HG03064 (cell line): Measurements from ENCODE around the gene USP14.
A peak's percentile ranks its signal among the peaks of the same experiment; 100 is the strongest.
"Not testable (repeated sequence)": the region's sequence is repeated elsewhere in the genome, so short reads cannot be mapped to it uniquely, and the experiment has no call there.

Source experiments
- ATAC-seq: cut with Tn5 transposase; IDR thresholded peaks from one replicate; pipeline ENCODE4 v1.9.1; 2021; ENCODE audit warnings: low read depth; ENCODE audit not compliant: unreplicated experiment

Gene USP14

DNA sequence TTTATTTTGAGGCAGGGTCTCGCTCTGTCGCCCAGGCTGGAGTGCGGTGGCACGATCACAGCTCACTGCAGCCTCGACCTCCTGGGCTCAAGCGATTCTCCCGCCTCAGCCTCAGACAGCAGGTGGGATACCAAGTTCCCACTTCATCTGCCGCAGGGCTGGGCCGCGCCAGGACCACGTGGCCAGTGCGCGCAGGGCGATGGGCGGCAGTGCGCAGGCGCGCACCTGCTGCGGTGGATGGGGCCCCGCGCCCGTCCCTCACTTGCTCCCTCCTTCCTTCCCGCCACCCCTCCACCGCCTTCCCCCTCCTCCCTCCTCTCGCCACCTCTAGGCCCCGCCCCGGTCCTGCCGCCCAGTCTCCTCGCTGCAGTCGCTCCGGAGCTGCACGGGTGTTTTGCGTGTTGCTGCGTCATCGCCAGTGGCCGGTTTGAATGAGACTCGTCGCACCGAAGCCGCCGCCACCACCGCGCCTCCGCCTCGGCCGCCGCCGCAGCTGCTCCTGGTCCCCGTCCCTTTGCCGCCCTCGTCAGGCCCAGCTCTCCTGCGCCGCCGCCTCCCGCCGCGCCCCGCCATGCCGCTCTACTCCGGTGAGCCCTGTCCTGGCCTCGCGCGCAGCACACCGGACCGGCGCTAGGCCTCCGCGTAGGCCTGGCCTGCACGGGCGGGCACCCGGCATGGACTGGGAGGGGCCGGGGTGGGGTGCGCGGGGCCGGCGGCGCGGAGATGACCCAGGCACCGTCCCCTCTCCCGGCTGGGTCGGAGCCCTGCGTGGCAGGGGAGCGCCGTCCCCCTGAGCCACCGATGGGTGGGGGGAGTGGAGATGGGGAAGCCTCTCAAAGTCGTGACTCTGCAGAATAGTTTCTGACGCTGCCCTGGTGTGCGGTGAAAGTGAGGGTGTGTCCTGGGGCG is at the start of gene USP14:
USP14 (plus strand) TSS at position 430 of the 909 bp plus-strand sequence; CDS start at position 572, 142 bp downstream.
- peak; percentile 91 for ATAC-seq

DNA sequence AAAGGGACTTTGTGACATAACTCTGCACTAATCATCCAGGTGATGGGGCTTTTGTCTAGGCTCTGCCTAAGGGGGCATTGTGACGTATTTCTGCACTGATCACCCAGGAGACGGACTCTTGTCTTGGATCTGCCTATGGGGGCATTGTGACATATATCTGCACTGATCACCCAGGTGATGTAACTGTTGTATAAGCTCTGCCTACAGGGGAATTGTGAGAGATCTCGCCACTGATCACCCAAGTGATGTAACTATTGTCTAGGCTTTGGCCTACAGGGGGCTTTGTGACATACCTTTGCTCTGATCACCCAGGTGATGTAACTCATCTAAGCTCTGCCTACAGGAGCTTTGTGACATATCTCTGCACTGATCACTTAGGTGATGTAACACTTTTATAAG is 49.7 kb upstream of the USP14 start:
- ATAC-seq = peak; percentile 12

DNA sequence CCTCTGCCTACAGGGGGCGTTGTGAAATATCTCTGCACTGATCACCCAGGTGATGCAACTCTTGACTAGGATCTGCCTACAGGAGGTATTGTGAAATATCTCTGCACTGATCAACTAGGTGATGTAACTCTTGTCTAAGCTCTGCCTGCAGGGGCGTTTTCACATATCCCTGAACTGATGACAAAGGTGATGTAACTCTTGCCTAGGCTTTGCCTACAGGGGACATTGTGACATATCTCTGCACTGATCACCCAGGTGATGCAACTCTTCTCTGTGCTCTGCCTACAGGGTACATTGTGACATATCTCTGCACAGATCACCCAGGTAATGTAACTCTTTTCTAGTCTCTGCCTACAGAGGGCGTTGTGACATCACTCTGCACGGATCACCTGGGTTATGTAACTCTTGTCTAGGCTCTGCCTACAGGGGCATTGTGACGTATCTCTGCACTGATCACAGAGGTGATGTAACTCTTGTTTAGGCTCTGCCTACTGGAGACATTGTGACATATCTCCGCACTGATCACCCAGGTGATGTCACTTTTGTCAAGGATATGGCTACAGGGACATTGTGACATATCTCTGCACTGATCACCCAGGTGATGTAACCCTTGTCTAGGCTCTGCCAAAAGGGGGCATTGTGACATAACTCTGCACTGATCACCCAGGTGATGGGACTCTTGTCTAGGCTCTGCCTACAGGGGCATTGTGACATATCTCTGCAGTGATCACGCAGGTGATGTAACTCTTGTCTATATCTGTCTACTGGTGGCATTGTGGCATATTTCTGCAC is 49.0 kb upstream of the USP14 start:
- ATAC-seq = not testable (repeated sequence)

- ATAC-seq = not testable (repeated sequence)
These were observed 48.5 kb upstream of the USP14 start for GRCh38 chr18:109922-110261.

DNA sequence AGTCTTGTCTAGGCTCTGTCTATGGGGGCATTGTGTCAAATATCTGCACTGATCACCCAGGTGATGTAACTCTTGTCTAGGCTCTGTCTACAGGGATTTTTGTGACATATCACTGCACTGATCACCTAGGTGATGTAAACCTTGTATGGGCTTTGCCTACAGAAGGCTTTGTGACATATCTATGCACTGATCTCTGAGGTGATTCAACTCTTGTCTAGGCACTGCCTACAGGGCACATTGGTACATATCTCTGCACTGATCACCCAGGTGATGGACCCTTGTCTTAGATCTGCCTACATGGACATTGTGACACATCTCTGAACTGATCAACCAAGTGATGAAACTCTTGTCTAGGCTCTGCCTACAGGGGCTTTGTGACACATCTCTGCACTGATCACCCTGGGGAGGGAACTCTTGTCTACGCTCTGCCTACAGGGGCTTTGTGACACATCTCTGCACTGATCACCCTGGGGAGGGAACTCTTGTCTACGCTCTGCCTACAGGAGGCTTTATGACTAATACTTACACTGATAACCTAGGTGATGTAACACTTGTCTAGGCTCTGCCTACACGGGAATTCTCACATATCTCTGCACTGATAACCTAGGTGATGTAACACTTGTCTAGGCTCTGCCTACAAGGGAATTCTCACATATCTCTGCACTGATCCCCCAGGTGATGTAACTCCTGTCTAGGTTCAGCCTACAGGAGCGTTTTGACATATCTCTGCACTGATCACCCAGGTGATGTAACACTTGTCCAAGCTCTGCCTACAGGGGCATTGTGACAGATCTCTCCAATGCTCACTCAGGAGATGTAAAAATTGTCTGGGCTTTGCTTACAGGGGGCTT is 47.8 kb upstream of the USP14 start:
- not testable (repeated sequence) for ATAC-seq

DNA sequence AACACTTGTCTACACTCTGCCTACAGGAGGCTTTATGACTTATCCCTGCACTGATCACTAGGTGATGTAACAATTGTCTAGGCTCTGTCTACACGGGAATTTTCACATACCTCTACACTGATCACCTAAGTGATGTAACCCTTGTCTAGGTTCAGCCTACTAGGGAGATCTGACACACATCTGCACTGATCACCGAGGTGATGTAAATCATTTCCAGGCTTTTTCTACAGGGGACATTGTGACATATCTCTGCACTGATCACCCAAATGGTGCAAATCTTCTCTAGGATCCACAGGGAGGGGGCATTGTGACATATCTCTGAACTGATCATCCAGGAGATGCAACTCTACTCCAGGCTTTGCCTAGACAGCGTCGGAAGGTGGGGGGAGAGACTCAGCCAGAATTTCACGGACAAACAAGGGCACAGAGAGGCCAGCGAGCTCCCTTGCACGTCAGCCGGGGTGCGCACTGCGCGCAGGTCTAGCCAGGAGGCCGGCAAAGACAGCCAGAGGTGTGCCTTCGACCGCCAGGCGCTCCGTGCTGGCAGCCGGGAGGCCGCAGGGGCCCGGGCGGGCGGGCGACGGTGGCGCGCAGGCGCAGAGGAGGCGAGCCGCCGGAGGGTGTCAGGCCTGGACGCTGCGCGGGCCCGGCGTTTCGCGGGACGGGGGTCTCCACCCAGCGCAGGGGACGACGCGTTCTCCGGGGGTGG is 46.9 kb upstream of the USP14 start:
- no peak for ATAC-seq

- not testable (repeated sequence) for ATAC-seq
These were observed 46.2 kb upstream of the USP14 start for GRCh38 chr18:112015-112733.

GRCh38 chr18:120539-121260 is 37.7 kb upstream of the USP14 start:
- ATAC-seq = not testable (repeated sequence)

GRCh38 chr18:135045-135444 is 23.3 kb upstream of the USP14 start:
- no peak for ATAC-seq

- ATAC-seq = no peak
These were observed 21.9 kb upstream of the USP14 start for GRCh38 chr18:136433-136832.

GRCh38 chr18:137327-137726 is 21.0 kb upstream of the USP14 start:
- ATAC-seq = no peak

GRCh38 chr18:140670-141266 is 17.6 kb upstream of the USP14 start:
- ATAC-seq = no peak

GRCh38 chr18:142624-143296 is 15.6 kb upstream of the USP14 start:
- not testable (repeated sequence) for ATAC-seq

- ATAC-seq = no peak
These were observed 9.5 kb upstream of the USP14 start for GRCh38 chr18:148841-149240.

- no peak for ATAC-seq
These were observed 4.2 kb upstream of the USP14 start for GRCh38 chr18:154151-154550.

DNA sequence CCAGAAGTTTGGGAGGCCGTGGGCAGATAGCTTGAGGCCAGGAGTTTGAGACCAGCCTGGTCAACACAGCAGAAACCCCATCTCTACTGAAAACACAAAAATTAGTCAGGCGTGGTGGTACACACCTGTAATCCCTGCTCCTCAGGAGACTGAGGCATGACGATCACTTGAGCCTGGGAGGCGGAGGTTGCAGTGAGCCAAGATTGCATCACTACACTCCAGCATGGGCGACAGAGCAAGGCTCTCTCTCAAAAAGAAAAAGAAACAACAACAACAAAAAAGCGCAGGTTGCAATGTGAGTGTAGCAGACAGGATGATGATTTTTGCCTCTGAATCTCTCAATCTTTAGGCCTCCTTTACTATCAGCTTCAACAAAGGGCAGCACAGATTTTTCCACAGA is 2.7 kb upstream of the USP14 start:
- no peak for ATAC-seq

GRCh38 chr18:156514-157230 is 1.7 kb upstream of the USP14 start:
- ATAC-seq = no peak
